Activated CD8-positive, alpha-beta memory T cell treated with anti-CD3 and anti-CD28 coated beads for 24 hours (primary cell): ENCODE measurements around the gene CIRBP.

Source experiments
- DNase-seq: peaks from one replicate; pipeline ENCODE4 v3.0.0-alpha.2; 2020

Gene CIRBP

GRCh38 chr19:1282588-1283206 is 13.6 kb downstream of the CIRBP start:
- DNase-seq, result no peak

DNA sequence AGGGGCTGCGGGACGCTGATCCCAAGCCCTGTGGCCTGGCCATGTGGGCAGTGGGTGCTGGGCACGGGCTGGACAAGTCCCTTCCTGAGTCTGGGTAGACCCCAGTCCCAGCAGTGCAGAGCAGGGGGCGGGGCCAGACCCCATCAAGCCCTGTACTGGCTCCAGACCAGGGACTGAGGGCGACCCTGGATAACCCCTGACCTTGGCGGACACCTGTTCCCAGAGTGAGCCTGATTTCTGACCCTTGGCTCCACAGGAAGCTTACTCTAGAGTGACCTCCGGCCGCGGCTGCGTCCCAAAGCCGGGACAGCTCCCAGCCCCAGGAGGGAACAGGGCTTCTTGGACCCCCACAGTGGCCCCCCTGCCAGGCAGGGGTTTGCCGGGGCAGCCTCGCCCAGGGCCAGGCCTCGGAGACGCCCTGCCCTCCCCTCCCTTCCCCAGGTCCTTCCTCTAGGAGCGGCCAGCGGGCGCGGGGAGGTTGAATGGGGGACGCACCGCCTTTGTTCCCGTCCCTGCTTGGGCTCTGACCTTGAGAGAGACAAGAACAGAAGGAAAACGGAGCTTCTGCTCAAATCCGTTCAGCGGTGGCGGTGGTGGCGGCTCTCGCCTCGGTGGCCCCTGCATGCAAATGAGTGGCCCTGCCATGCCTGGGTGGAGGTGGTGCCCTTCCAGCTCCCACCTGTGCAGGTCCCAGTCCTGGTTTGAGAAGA is 14.2 kb downstream of the CIRBP start:
- DNase-seq, result no peak

DNA sequence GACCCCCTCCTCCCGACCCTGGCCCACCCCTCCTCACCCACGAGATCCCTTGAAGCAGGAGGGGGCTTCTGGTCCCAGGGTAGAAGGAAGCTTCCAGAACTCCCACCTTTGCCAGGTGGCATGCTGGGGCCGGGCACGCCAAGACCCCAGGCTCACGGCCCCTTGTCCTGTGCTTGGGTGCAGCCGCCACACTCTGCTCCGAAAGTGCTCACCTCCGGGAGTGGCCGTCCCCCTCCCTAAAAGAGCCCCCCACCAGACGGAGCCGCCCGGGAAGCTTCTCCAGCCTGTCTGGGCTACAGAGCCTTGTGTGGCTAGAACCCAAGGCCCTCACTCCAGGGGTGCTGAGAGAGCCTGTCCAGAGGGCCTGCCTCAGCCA is 14.8 kb downstream of the CIRBP start:
- DNase-seq, result no peak

- no peak for DNase-seq
Measured at GRCh38 chr19:1284293-1284978, 15.3 kb downstream of the CIRBP start.

DNA sequence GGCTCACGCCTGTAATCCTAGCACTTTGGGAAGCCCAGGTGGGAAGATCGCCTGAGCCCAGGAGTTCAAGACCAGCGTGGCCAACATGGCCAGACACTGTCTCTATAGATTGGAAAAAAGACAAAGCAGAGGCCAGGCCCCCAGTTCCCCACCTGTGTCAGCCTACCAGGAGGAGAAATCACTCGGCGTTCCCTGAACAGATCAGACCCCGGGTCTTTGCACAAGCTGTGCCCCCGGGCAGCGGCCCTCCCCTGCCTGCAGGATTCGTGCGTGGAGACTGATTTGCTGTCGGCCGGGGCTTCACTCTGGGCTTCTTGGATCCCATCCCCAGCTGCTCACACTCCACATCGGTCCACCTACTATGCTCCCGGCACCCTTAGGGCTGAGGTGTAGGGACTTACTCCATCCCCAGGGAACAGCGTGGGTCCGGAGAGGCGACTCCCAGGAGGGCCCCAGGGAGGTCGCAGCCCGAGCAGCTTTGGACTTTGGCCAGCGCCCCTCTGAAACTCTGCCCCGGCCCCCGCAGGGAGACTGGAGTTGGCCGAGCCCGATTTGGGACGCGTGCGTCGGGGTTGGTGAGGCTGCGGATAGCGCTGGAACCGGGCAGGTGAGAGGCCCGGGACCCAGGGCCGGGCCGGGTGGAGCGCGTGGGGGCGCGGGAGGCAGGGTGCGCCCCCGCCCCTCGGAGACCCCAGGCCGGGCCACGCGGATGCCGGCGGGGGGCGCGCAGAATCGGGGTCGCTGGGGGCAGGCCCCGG is 16.0 kb downstream of the CIRBP start:
- no peak for DNase-seq

GRCh38 chr19:1285737-1286360 is 16.7 kb downstream of the CIRBP start, which contains the start of gene EFNA2:
Gene EFNA2, plus strand, starts transcription at chr19:1285873. Its CDS starts 296 bp downstream, at chr19:1286169.
- DNase-seq, result no peak

DNA sequence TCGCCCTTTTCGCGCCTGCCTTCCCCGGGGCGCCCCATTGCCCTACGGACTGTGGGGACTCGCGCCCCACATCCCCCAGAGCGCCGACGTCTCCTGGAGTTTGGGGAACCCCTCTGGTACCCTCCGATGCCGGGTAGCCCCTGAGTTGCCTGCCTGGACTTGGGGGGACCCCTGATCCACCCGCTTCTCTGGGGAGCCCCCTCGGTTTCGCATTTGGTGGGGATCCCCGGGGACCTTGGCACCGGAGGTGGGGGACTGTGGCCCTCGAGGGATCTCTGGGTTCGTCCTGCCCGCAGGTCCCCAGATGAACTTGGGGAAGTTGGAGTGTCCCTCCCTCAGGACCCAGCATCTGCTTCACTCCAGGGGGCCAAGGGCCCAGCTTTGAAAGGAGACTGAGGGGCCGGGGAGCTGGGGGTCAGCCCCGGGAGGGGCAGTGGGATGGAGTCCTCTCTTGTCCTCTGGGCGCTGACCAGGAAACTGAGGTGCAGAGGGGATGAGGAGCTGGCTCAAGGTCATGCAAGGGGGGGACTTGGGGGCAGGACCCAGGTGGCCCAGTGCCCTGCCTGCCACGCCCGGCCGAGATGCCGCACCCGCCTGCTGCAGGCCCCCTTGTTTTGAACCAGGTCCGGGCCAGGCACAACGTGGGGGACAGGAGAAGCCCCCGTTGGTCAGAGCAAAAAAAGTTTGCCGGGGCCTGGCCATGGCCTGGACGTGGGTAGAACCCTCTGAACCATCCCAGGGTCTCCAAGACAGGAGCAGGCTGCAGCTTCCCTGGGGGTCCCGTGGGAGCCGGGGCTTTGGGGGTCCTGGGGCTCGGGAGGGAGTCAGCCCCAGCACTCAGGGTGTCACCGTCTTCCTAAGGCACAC is 17.6 kb downstream of the CIRBP start:
- DNase-seq, result no peak

- no peak for DNase-seq
Measured at GRCh38 chr19:1287354-1288225, 18.5 kb downstream of the CIRBP start.

GRCh38 chr19:1288226-1288612 is 19.1 kb downstream of the CIRBP start:
- no peak for DNase-seq

- no peak for DNase-seq
Measured at GRCh38 chr19:1288833-1289685, 19.9 kb downstream of the CIRBP start.

GRCh38 chr19:1289686-1290025 is 20.5 kb downstream of the CIRBP start:
- DNase-seq, result no peak

- DNase-seq, result no peak
Measured at GRCh38 chr19:1290196-1290702, 21.1 kb downstream of the CIRBP start.

DNA sequence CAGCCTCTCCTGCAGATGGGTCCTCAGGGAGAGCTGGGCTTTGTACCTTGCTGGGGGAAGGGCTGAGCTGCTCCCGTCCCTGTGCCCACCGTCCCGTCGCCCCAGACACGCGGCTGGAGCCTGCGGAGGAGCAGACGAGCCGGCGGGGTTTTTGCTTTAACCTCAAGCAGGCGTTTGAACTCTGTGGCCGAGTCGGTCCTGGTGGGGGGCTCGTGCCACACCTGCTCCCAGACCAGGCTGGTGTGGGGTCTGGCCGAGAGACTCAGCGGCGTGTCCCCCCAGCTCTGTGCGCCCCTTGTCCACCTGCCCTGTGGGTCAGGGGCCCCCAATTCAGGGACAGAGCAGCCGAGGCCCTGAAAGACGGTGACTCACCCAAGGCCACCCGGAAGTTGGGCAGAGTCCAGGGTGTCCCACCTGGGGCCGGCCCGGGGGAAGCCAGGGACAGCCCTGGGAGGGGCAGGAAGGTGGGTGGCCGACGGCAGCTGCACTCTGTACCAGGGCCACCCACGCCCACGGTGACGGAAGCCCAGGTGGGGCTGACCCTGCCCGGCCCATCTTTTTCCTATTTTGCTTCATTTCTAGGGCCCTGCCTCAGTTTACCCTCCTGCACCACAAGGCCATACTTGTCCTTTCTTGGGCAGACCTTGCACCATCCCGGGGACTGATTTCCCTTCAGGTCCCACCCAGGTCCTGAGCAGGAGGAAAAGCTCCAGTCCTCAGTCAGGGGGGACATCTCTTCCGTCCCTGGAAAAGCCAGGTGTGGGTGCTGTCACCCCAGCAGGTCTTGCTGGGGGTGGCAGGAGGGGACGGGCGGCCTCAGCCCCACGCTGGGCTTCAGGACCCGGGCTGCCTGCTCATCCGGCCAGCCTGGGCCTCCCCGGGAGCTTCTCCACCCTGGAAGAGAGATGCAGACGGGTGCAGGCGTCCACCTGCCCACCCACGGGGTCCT is 21.8 kb downstream of the CIRBP start:
- no peak for DNase-seq

DNA sequence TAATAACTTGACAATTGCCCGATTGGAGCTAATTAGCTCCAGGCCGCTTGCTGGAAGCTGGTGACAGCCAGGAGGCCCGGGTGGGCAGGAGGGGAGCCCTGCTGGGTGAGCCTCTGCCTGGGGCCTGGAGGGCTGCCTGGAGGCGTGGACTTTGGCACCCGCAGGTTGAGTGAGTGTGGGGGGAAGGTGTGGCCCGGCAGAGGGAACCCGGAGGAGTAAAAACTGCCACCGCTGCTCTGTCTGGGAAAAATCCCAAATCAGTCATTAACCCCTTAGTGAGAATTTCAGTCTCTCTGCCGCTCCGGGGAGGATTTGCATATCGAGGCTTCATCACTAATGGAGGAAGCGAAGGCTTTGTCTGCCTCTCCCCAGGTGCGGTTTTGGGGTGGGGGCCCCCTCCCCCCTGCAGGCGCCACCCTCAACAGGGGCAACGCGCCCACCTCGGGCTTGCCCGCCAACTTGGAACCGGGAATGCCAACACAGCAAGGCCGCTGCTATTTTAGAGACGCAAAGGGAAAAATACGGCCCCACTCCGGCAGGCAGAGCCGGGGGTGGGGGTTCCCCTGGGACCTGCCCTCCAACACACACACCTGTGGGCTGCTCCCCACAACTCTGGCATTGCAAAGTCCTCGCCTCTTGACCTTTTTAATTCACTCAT is 22.8 kb downstream of the CIRBP start:
- DNase-seq, result no peak

DNA sequence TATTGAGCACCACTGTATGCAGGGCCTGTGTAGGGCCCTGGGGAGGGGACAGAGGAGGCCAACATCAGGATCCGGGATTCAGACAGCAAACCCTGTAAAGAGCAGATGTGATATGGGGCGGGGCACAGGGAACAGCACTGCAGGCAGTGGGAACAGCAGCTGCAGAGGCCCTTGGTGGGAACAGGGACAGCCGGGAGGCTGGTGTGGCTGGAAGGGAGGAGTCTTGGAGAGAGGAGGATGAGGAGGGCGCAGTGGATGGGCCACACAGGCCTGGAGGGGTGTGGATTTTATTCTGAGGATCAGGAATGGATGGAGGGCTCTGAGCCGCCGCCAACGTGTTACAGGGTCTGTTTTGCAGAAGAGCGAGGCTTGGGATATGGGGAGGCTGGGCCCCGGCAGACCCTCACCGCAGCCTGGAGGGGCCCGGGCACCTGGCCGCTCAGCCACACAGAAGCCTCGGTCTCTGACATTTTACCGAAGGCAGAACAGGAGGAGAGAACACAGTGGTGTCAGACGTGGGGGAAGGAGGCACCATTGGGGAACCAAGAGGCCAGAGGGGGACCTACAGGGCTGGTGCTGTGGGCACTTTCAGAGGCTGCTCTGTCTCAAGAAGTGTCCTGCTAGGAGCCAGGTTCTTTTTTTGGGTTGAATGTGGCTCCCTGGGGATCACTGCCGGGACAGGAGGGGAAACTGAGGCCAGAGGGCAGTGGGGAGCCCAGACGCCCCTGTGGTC is 23.5 kb downstream of the CIRBP start:
- no peak for DNase-seq

DNA sequence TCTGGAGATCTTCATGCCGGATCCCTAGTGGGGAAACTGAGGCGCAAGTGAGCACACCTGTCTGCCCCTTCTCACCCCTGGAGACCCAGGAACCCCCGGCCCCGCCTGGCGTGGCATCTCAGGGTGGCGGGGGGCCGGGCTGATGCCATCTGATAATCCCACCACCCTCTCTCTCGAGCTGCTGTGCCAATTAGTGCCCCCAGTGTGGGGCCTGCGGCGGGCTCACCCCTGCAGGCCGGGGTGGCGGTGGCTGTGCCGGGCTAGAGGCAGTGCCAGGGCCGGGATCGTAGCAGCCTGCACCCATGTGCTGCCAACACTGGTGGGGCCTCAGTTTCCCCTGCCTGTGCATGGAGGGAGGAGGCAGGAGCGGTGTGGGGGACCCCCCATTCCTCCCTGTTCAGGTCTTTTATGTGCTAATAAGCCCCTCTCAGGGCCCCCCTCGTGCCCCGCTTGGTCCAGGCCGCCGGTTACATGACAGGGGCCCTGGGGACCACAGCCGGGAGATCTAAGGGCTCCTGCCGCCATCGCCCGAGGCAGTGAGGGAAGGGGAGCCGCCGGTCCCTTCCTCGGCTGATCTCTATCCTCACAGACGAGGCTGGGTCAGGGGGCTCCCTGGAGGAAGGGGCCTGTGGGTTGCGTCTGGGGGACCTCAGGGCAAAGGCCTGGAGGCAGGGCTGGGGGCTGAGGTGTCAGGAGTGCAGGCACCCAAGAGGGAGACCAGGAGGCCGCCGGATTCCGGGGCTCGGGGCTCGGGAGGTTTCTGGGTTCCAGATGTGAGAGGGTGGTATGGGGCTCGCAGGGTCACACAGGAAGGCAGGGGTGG is 24.9 kb downstream of the CIRBP start:
- no peak for DNase-seq
